ENCODE results near the gene EYS. TPM values are rescaled to one million over a fixed set of nuclear protein-coding genes. Genes with fewer than 3 reads are reported as not detected.

Gene EYS
- polyA plus RNA-seq, 2 of the 4 experiments (the other 2 are of a cell fraction) = 0.03 to 0.06 TPM

DNA sequence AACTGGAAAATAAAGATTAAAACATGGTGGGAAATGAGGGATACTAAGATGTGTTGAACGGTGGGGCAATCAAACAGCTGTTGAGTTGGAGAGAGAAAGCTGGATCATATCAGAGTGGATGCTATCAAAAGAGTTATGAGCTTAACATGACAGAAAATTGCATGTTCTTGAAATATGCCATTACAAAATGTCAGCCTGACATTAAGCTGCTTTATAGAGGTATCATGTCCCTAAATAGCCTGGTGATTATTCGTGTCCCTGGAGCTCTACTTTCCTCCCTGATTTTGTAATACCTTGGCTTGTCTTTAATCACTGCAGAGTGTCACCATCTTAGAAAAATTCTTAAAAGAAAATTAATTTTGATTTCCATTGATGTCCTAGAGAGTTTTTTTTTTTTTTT, 1848.3 kb downstream of the EYS start:
- ChIA-PET POLR2A (no interaction called here), CTCF (no interaction called here)

DNA sequence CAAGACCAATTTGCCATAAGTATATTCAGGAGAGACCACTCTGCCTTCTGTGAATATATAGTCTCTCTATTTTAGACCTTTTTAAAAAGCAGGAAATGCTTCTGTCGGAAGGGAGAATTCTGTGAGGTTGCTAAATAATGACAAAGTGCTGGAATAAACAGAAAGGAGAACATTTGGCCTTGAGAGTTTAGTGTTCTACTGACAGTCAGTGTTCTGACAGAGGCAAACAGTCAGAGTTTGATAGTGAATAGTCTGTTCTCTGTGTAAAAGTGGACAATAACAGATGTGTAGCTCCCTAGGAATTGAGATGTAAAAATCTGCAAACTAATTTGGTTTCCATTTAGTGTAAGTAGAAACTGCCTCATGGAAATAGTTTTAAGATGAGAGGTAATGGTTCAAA, 1850.8 kb downstream of the EYS start:
- no peak for FAIRE-seq
- WGBS (ENCODE audit: missing lambda C conversion rate) = 70% methylated on average over 1 of the region's 1 CpG
- DNase-seq (ENCODE audit: low read depth in 1 of 2, low spot score in 1 of 2) = no peak
- Histone ChIP-seq H3K9me3 (no peaks in the 10 kb centered on the region), H3K4me1 (no peaks in the 10 kb centered on the region), H3K4me2 (no peak overlapping the region), H3K27ac (no peak overlapping the region), H3K4me3 (no peak overlapping the region)
- no peak for ATAC-seq
- ChIA-PET CTCF (no interaction called here), POLR2A (no interaction called here)
- no peak for TF ChIP-seq EHMT2 (IDR thresholded peaks at IDR 0.05; ENCODE audit: low read depth)
- TF ChIP-seq HOXB13 (CRISPR knock-in tag; IDR thresholded peaks at IDR 0.05; ENCODE audit: low read depth) = no peak
- no peak for TF ChIP-seq CBX8 (IDR thresholded peaks at IDR 0.05)
- TF ChIP-seq, protein P1, sequence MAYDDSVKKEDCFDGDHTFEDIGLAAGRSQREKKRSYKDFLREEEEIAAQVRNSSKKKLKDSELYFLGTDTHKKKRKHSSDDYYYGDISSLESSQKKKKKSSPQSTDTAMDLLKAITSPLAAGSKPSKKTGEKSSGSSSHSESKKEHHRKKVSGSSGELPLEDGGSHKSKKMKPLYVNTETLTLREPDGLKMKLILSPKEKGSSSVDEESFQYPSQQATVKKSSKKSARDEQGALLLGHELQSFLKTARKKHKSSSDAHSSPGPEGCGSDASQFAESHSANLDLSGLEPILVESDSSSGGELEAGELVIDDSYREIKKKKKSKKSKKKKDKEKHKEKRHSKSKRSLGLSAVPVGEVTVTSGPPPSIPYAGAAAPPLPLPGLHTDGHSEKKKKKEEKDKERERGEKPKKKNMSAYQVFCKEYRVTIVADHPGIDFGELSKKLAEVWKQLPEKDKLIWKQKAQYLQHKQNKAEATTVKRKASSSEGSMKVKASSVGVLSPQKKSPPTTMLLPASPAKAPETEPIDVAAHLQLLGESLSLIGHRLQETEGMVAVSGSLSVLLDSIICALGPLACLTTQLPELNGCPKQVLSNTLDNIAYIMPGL (CRISPR knock-in tag; IDR thresholded peaks at IDR 0.05; ENCODE audit: borderline replicate concordance) = no peak
- no peak for TF ChIP-seq FOXS1 (CRISPR knock-in tag; IDR thresholded peaks at IDR 0.05)
- TF ChIP-seq RAD21 (conservative IDR thresholded peaks at IDR 0.05 in 1 of 2, IDR thresholded peaks at IDR 0.05 in 1 of 2) = no peak
- TF ChIP-seq CEBPB (IDR thresholded peaks at IDR 0.05) = no peak
- TF ChIP-seq, protein P2, sequence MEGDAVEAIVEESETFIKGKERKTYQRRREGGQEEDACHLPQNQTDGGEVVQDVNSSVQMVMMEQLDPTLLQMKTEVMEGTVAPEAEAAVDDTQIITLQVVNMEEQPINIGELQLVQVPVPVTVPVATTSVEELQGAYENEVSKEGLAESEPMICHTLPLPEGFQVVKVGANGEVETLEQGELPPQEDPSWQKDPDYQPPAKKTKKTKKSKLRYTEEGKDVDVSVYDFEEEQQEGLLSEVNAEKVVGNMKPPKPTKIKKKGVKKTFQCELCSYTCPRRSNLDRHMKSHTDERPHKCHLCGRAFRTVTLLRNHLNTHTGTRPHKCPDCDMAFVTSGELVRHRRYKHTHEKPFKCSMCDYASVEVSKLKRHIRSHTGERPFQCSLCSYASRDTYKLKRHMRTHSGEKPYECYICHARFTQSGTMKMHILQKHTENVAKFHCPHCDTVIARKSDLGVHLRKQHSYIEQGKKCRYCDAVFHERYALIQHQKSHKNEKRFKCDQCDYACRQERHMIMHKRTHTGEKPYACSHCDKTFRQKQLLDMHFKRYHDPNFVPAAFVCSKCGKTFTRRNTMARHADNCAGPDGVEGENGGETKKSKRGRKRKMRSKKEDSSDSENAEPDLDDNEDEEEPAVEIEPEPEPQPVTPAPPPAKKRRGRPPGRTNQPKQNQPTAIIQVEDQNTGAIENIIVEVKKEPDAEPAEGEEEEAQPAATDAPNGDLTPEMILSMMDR (IDR thresholded peaks at IDR 0.05) = no peak

More for the DNA sequence above, 1848.3 kb downstream of the EYS start:
- DNase-seq (ENCODE audit: low read depth in 1 of 2, low spot score in 1 of 2) = no peak
- Histone ChIP-seq H3K9me3 (no peaks in the 10 kb centered on the region), H3K27ac (no peak overlapping the region), H3K4me2 (no peak overlapping the region), H3K4me3 (no peak overlapping the region), H3K4me1 (no peaks in the 10 kb centered on the region)
- TF ChIP-seq EHF (CRISPR knock-in tag; IDR thresholded peaks at IDR 0.05) = no peak
- TF ChIP-seq, protein P3, sequence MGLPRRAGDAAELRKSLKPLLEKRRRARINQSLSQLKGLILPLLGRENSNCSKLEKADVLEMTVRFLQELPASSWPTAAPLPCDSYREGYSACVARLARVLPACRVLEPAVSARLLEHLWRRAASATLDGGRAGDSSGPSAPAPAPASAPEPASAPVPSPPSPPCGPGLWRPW (IDR thresholded peaks at IDR 0.05) = no peak
- TF ChIP-seq, protein P4, sequence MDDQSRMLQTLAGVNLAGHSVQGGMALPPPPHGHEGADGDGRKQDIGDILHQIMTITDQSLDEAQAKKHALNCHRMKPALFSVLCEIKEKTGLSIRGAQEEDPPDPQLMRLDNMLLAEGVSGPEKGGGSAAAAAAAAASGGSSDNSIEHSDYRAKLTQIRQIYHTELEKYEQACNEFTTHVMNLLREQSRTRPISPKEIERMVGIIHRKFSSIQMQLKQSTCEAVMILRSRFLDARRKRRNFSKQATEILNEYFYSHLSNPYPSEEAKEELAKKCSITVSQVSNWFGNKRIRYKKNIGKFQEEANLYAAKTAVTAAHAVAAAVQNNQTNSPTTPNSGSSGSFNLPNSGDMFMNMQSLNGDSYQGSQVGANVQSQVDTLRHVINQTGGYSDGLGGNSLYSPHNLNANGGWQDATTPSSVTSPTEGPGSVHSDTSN (IDR thresholded peaks at IDR 0.05) = no peak
- TF ChIP-seq FOSB (CRISPR knock-in tag; IDR thresholded peaks at IDR 0.05) = no peak
- TF ChIP-seq MYC (IDR thresholded peaks at IDR 0.05; ENCODE audit: borderline replicate concordance, low read length) = no peak
- TF ChIP-seq RFX5 (IDR thresholded peaks at IDR 0.05) = no peak
- TF ChIP-seq ESRRA (IDR thresholded peaks at IDR 0.05; ENCODE audit: borderline replicate concordance, low read length) = no peak
- no peak for TF ChIP-seq SREBF2 (IDR thresholded peaks at IDR 0.05)
- TF ChIP-seq FOSL2 (IDR thresholded peaks at IDR 0.05) = no peak
- TF ChIP-seq FOSL2 (CRISPR knock-in tag; IDR thresholded peaks at IDR 0.05) = no peak
- TF ChIP-seq KDM1A (IDR thresholded peaks at IDR 0.05; ENCODE audit: low read depth) = no peak
- TF ChIP-seq MAFK (IDR thresholded peaks at IDR 0.05; ENCODE audit: partially characterized antibody) = no peak
- TF ChIP-seq JUN (IDR thresholded peaks at IDR 0.05) = no peak
- TF ChIP-seq NR3C1 (IDR thresholded peaks at IDR 0.05) = no peak
- no peak for TF ChIP-seq PHF8 (IDR thresholded peaks at IDR 0.05; ENCODE audit: borderline replicate concordance, low read depth)
- no peak for TF ChIP-seq ZSCAN20 (CRISPR knock-in tag; IDR thresholded peaks at IDR 0.05)
- TF ChIP-seq, protein P5, sequence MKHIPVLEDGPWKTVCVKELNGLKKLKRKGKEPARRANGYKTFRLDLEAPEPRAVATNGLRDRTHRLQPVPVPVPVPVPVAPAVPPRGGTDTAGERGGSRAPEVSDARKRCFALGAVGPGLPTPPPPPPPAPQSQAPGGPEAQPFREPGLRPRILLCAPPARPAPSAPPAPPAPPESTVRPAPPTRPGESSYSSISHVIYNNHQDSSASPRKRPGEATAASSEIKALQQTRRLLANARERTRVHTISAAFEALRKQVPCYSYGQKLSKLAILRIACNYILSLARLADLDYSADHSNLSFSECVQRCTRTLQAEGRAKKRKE (CRISPR knock-in tag; IDR thresholded peaks at IDR 0.05; ENCODE audit: low read depth) = no peak
- no peak for TF ChIP-seq CHD2 (IDR thresholded peaks at IDR 0.05; ENCODE audit: low read length, partially characterized antibody)
- no peak for TF ChIP-seq EP300 (IDR thresholded peaks at IDR 0.05)
- no peak for TF ChIP-seq CBX2 (IDR thresholded peaks at IDR 0.05; ENCODE audit: borderline replicate concordance, low read depth)
- TF ChIP-seq, protein P6, sequence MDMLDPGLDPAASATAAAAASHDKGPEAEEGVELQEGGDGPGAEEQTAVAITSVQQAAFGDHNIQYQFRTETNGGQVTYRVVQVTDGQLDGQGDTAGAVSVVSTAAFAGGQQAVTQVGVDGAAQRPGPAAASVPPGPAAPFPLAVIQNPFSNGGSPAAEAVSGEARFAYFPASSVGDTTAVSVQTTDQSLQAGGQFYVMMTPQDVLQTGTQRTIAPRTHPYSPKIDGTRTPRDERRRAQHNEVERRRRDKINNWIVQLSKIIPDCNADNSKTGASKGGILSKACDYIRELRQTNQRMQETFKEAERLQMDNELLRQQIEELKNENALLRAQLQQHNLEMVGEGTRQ (IDR thresholded peaks at IDR 0.05) = no peak
- no peak for ATAC-seq
- FAIRE-seq = no peak
- WGBS (ENCODE audit: missing lambda C conversion rate) = 22% methylated on average over 2 of the region's 2 CpGs

All from A549 (cell line).